Kidney (tissue), 14 donors: ENCODE data around the gene GTF3C2. TPM values are rescaled to one million over a fixed set of nuclear protein-coding genes. Genes with fewer than 3 reads are reported as not detected.
A peak's percentile ranks its signal among the peaks of the same experiment; 100 is the strongest.
"Not testable (repeated sequence)": the region's sequence is repeated elsewhere in the genome, so short reads cannot be mapped to it uniquely, and the experiment has no call there.

Experiments used
- DNase-seq, 5 donors: peaks; one replicate each; pipeline ENCODE4 v3.0.0-alpha.2; 2013 to 2020
- FAIRE-seq: peaks from 2 replicates; lab custom pipeline; 2012; peaks lifted over from hg19 to GRCh38; lab: Jason Lieb, UNC
- H3K27ac ChIP-seq, 2 donors: one replicate each; pipeline ENCODE4 v1.7.0; 2013; ENCODE audit warnings: low read depth in 2 of 2, low read length in 2 of 2, inconsistent platforms in 1 of 2
- H3K27me3 ChIP-seq: one replicate; pipeline ENCODE4 v1.7.1; 2013; ENCODE audit warnings: low read length, inconsistent platforms; ENCODE audit not compliant: control insufficient read depth, insufficient read depth
- H3K36me3 ChIP-seq, 3 donors: one replicate each; pipeline versions ENCODE4 v1.7.0 to v1.7.1; 2013; ENCODE audit warnings: low read length in 3 of 3, control low read depth in 1 of 3, inconsistent platforms in 1 of 3; ENCODE audit not compliant: insufficient read depth in 3 of 3, control insufficient read depth in 2 of 3
- H3K4me1 ChIP-seq, 3 donors: one replicate each; pipeline versions ENCODE4 v1.7.0 to v1.7.1; 2013; ENCODE audit warnings: low read length in 3 of 3, inconsistent platforms in 1 of 3, low read depth in 1 of 3; ENCODE audit not compliant: control insufficient read depth in 2 of 3, insufficient read depth in 2 of 3
- H3K4me3 ChIP-seq, 3 donors: one replicate each; pipeline versions ENCODE4 v1.7.0 to v1.8.1; 2013; ENCODE audit warnings: low read length in 3 of 3, control low read depth in 1 of 3, inconsistent platforms in 1 of 3
- H3K9ac ChIP-seq, 3 donors: one replicate each; pipeline versions ENCODE4 v1.7.0 to v1.7.1; 2013; ENCODE audit warnings: low read length in 3 of 3, control low read depth in 1 of 3, inconsistent platforms in 1 of 3
- H3K9me3 ChIP-seq, 3 donors: one replicate each; pipeline versions ENCODE4 v1.7.0 to v1.7.1; 2013; ENCODE audit warnings: low read length in 3 of 3, control low read depth in 1 of 3, inconsistent platforms in 1 of 3; ENCODE audit not compliant: control insufficient read depth in 2 of 3, insufficient read depth in 1 of 3
- CTCF ChIP-seq: IDR thresholded peaks from 3 replicates; pipeline ENCODE4 v1.5.1; 2012; ENCODE audit warnings: mild to moderate bottlenecking, moderate library complexity, borderline replicate concordance; ENCODE audit not compliant: insufficient read depth; ENCODE audit errors: extremely low read depth
- intact Hi-C: fragments of 100-400 bp; cut with DNase I; formaldehyde crosslinking; loops from one replicate; pipeline ENCODE4 v1.11.1; 2022
- polyA plus RNA-seq: library from polyadenylated mRNA; stranded (reverse); fragments of 350-450 nt; fragmentation: Illumina TruSeq; extraction: RNeasy Lipid Tissue Mini Kit (QIAGEN cat#74804); gene quantifications from one replicate; pipeline ENCODE4 v1.2.3, GENCODE V29; 2014; ENCODE audit warnings: low read depth, low replicate concordance; ENCODE audit not compliant: insufficient read depth
- total RNA-seq: library from RNA; stranded (reverse); fragmentation: NEBNext Ultra II Directional; extraction: Animal tissue kit (Norgen Biotek cat#: 25700); gene quantifications from one replicate; pipeline ENCODE4 v1.2.1, GENCODE V29; 2021
- donor health status: control.
- donor health status: control.
- donor health status: control.
- donor health status: control.
- donor health status: control.
- donor health status: DM: yes; HTN: yes; CAD: no.
- donor health status: Normal renal cell carcinoma (clear cell type).

The GTF3C2 gene
- total and polyA plus RNA-seq, 2 donors from 2014 or later, result 38.3 to 59.3 TPM

- Histone ChIP-seq H3K27me3 (no peaks in the 10 kb centered on the region), H3K9ac (no peak overlapping the region), H3K27ac (no peak overlapping the region), H3K4me1 (peaks cover 0 to 11% (median 0%) of the 10 kb centered on the region in 3 donors), H3K36me3 (peaks cover 0 to 2% (median 2%) of the 10 kb centered on the region in 3 donors), H3K9me3 (no peaks in the 10 kb centered on the region), H3K4me3 (no peak overlapping the region)
- intact Hi-C loops, result no loop called here
- FAIRE-seq (no peak), DNase-seq (peak in 2 of 5 donors; percentile 6 to 84)
- TF ChIP-seq CTCF, result peak; percentile 19
Measured at GRCh38 chr2:27320958-27321543, 35.5 kb downstream of the GTF3C2 start.

GRCh38 chr2:27319839-27320238, 36.7 kb downstream of the GTF3C2 start:
- H3K9ac ChIP-seq, intact Hi-C loops, H3K36me3 ChIP-seq, H3K27ac ChIP-seq, DNase-seq, FAIRE-seq, H3K9me3 ChIP-seq, H3K4me3 ChIP-seq, H3K27me3 ChIP-seq: not testable (repeated sequence)
- peaks cover 0 to 11% (median 0%) of the 10 kb centered on the region in 3 donors for H3K4me1 ChIP-seq

GRCh38 chr2:27316655-27317412, 39.7 kb downstream of the GTF3C2 start:
- Histone ChIP-seq H3K9me3 (no peaks in the 10 kb centered on the region), H3K27me3 (no peaks in the 10 kb centered on the region), H3K27ac (no peak overlapping the region), H3K36me3 (no peaks in the 10 kb centered on the region), H3K4me3 (no peak overlapping the region), H3K9ac (no peak overlapping the region), H3K4me1 (peaks cover 0 to 2% (median 0%) of the 10 kb centered on the region in 3 donors)
- FAIRE-seq (no peak), DNase-seq (peak in 1 of 5 donors; percentile 4)
- intact Hi-C loops, result no loop called here
- TF ChIP-seq CTCF, result no peak

GRCh38 chr2:27315122-27315521, 41.4 kb downstream of the GTF3C2 start:
- TF ChIP-seq CTCF, result no peak
- no peaks in the 10 kb centered on the region for H3K36me3 ChIP-seq
- H3K9me3 ChIP-seq, result no peaks in the 10 kb centered on the region
- no peaks in the 10 kb centered on the region for H3K27me3 ChIP-seq
- no peak overlapping the region for H3K9ac ChIP-seq
- no peak overlapping the region for H3K4me3 ChIP-seq
- H3K27ac ChIP-seq, result no peak overlapping the region
- FAIRE-seq, result no peak
- intact Hi-C loops, result no loop called here
- DNase-seq, result peak in 1 of 5 donors; percentile 16
- no peaks in the 10 kb centered on the region for H3K4me1 ChIP-seq
